Naive B cell (primary cell): ENCODE measurements around the gene LOXL3. TPM values are rescaled to one million over a fixed set of nuclear protein-coding genes. Genes with fewer than 3 reads are reported as not detected.

ENCODE experiments used
- ATAC-seq, 2 donors: fragments of 150-1000 bp; cut with Tn5 transposase; 2 replicates each; pipeline ENCODE4 v1.10.0; 2021; ENCODE audit warnings: low read depth in 2 of 2, mild to moderate bottlenecking in 2 of 2, moderate library complexity in 2 of 2
- DNase-seq: peaks from one replicate; pipeline ENCODE4 v3.0.0; 2022
- H3K27ac Mint-ChIP-seq, 6 donors: one replicate each; pipeline ENCODE4 v1.8.0; 2020 to 2022; ENCODE audit warnings: mild to moderate bottlenecking in 6 of 6, mixed read lengths in 6 of 6, moderate library complexity in 5 of 6, inconsistent platforms in 2 of 6
- H3K27me3 Mint-ChIP-seq, 3 donors: one replicate each; pipeline ENCODE4 v1.8.0; 2021 to 2022; ENCODE audit warnings: mixed read lengths in 3 of 3, mild to moderate bottlenecking in 1 of 3
- H3K36me3 Mint-ChIP-seq, 2 donors: one replicate each; pipeline ENCODE4 v1.8.0; 2020 to 2022; ENCODE audit warnings: mixed read lengths in 2 of 2, inconsistent platforms in 1 of 2, mild to moderate bottlenecking in 1 of 2
- H3K4me1 Mint-ChIP-seq, 3 donors: one replicate each; pipeline ENCODE4 v1.8.0; 2020 to 2022; ENCODE audit warnings: mixed read lengths in 3 of 3, inconsistent platforms in 1 of 3, mild to moderate bottlenecking in 1 of 3, moderate library complexity in 1 of 3
- H3K4me3 Mint-ChIP-seq, 8 donors: one replicate each; pipeline ENCODE4 v1.8.0; 2020 to 2022; ENCODE audit warnings: mild to moderate bottlenecking in 8 of 8, mixed read lengths in 8 of 8, moderate library complexity in 8 of 8, inconsistent platforms in 2 of 8
- H3K9me3 Mint-ChIP-seq, 7 donors: one replicate each; pipeline ENCODE4 v1.8.0; 2020 to 2022; ENCODE audit warnings: mixed read lengths in 7 of 7, mild to moderate bottlenecking in 5 of 7, inconsistent platforms in 2 of 7, moderate library complexity in 1 of 7
- polyA plus RNA-seq, 6 donors: library from polyadenylated mRNA; unstranded; fragments of 300-500 nt; fragmentation: Illumina TruSeq; gene quantifications; one replicate each; pipeline ENCODE4 v1.2.3, GENCODE V29; 2021; ENCODE audit warnings: low read depth in 6 of 6

Gene LOXL3
- polyA plus RNA-seq, 6 donors from 2014 or later: 0.25 to 0.29 TPM; not detected in 4

GRCh38 chr2:74502147-74502719, 51.5 kb downstream of the LOXL3 start:
- Mint-ChIP-seq H3K9me3 (no peaks in the 10 kb centered on the region), H3K27me3 (peaks cover 56 to 82% (median 63%) of the 10 kb centered on the region in 3 donors), H3K36me3 (peaks cover 12 to 26% of the 10 kb centered on the region in 2 donors), H3K4me1 (peaks cover 47 to 79% (median 69%) of the 10 kb centered on the region in 3 donors), H3K4me3 (peak overlapping the region; percentile 63 to 88 (median 81)), H3K27ac (peak overlapping the region in 1 of 6 donors; percentile 39)
- ATAC-seq (no peak), DNase-seq (no peak)

- DNase-seq (no peak), ATAC-seq (no peak)
- H3K4me3 Mint-ChIP-seq: peak overlapping the region in 7 of 8 donors; percentile 15 to 82 (median 81)
- H3K27ac Mint-ChIP-seq: peak overlapping the region in 2 of 6 donors; percentile 34 to 77
- H3K9me3 Mint-ChIP-seq: no peaks in the 10 kb centered on the region
- H3K27me3 Mint-ChIP-seq: peaks cover 56 to 82% (median 63%) of the 10 kb centered on the region in 3 donors
- peaks cover 12 to 23% of the 10 kb centered on the region in 2 donors for H3K36me3 Mint-ChIP-seq
- H3K4me1 Mint-ChIP-seq: peaks cover 39 to 72% (median 63%) of the 10 kb centered on the region in 3 donors
These were observed 52.2 kb downstream of the LOXL3 start for GRCh38 chr2:74501335-74502071.

- Mint-ChIP-seq H3K9me3 (no peaks in the 10 kb centered on the region), H3K27me3 (peaks cover 56 to 82% (median 63%) of the 10 kb centered on the region in 3 donors), H3K4me1 (peaks cover 37 to 70% (median 62%) of the 10 kb centered on the region in 3 donors), H3K27ac (no peak overlapping the region), H3K36me3 (peaks cover 12 to 16% of the 10 kb centered on the region in 2 donors), H3K4me3 (peak overlapping the region in 4 of 8 donors; percentile 12 to 55 (median 16))
- ATAC-seq: no peak
- no peak for DNase-seq
These were observed 53.2 kb downstream of the LOXL3 start for GRCh38 chr2:74500578-74500946.

GRCh38 chr2:74499940-74500577, 53.7 kb downstream of the LOXL3 start:
- DNase-seq (no peak), ATAC-seq (no peak)
- Mint-ChIP-seq H3K27ac (no peak overlapping the region), H3K4me1 (peaks cover 37 to 67% (median 61%) of the 10 kb centered on the region in 3 donors), H3K36me3 (peaks cover 9 to 11% of the 10 kb centered on the region in 2 donors), H3K9me3 (no peaks in the 10 kb centered on the region), H3K4me3 (peak overlapping the region in 6 of 8 donors; percentile 12 to 71 (median 54)), H3K27me3 (peaks cover 53 to 78% (median 61%) of the 10 kb centered on the region in 3 donors)

- Mint-ChIP-seq H3K4me1 (peaks cover 31 to 62% (median 54%) of the 10 kb centered on the region in 3 donors), H3K9me3 (no peaks in the 10 kb centered on the region), H3K27me3 (peaks cover 47 to 72% (median 55%) of the 10 kb centered on the region in 3 donors), H3K36me3 (peaks cover 3 to 5% of the 10 kb centered on the region in 2 donors), H3K4me3 (peak within 1 kb of the TSS; percentile 71 to 94 (median 86)), H3K27ac (peak within 1 kb of the TSS in 3 of 6 donors; percentile 4 to 71 (median 58))
- ATAC-seq (peak; percentile 32 to 35), DNase-seq (no peak)
These were observed 54.3 kb downstream of the LOXL3 start, which contains the start of gene LBX2 for GRCh38 chr2:74499267-74499939. Gene LBX2, minus strand, starts transcription at chr2:74499603. Its CDS starts 66 bp downstream, at chr2:74499537.

GRCh38 chr2:74498500-74499266, 55.1 kb downstream of the LOXL3 start:
- Mint-ChIP-seq H3K4me3 (peak overlapping the region; percentile 71 to 94 (median 86)), H3K36me3 (peaks cover 6 to 7% of the 10 kb centered on the region in 2 donors), H3K4me1 (peaks cover 24 to 55% (median 47%) of the 10 kb centered on the region in 3 donors), H3K27ac (peak overlapping the region in 3 of 6 donors; percentile 4 to 71 (median 58)), H3K9me3 (no peaks in the 10 kb centered on the region), H3K27me3 (peaks cover 41 to 65% (median 48%) of the 10 kb centered on the region in 3 donors)
- ATAC-seq (peak; percentile 22 to 26), DNase-seq (peak; percentile 14)

- no peak for DNase-seq
- peaks cover 10 to 13% of the 10 kb centered on the region in 2 donors for H3K36me3 Mint-ChIP-seq
These were observed 55.8 kb downstream of the LOXL3 start for GRCh38 chr2:74497777-74498499.

GRCh38 chr2:74496997-74497776, 56.6 kb downstream of the LOXL3 start:
- Mint-ChIP-seq H3K27me3 (peaks cover 38 to 50% (median 46%) of the 10 kb centered on the region in 3 donors), H3K4me3 (peak overlapping the region; percentile 47 to 94 (median 82)), H3K4me1 (peaks cover 22 to 40% (median 33%) of the 10 kb centered on the region in 3 donors), H3K36me3 (peaks cover 13 to 19% of the 10 kb centered on the region in 2 donors), H3K9me3 (no peaks in the 10 kb centered on the region), H3K27ac (no peak overlapping the region)
- no peak for DNase-seq
- ATAC-seq: no peak

More at GRCh38 chr2:74497777-74498499, 55.8 kb downstream of the LOXL3 start:
- Mint-ChIP-seq H3K9me3 (no peaks in the 10 kb centered on the region), H3K27ac (peak overlapping the region in 1 of 6 donors; percentile 4), H3K4me3 (peak overlapping the region; percentile 71 to 94 (median 86)), H3K4me1 (peaks cover 24 to 48% (median 40%) of the 10 kb centered on the region in 3 donors), H3K27me3 (peaks cover 38 to 57% (median 48%) of the 10 kb centered on the region in 3 donors)
- no peak for ATAC-seq

GRCh38 chr2:74495440-74495839, 58.3 kb downstream of the LOXL3 start:
- peaks cover 21 to 30% (median 25%) of the 10 kb centered on the region in 3 donors for H3K4me1 Mint-ChIP-seq
- ATAC-seq (no peak), DNase-seq (no peak)
- peaks cover 21 to 32% (median 29%) of the 10 kb centered on the region in 3 donors for H3K27me3 Mint-ChIP-seq
- no peak overlapping the region for H3K4me3 Mint-ChIP-seq
- no peaks in the 10 kb centered on the region for H3K9me3 Mint-ChIP-seq
- no peak overlapping the region for H3K27ac Mint-ChIP-seq
- H3K36me3 Mint-ChIP-seq: peaks cover 14 to 32% of the 10 kb centered on the region in 2 donors

- Mint-ChIP-seq H3K4me3 (no peak overlapping the region), H3K27me3 (peaks cover 5 to 13% (median 12%) of the 10 kb centered on the region in 3 donors), H3K36me3 (peaks cover 14 to 43% of the 10 kb centered on the region in 2 donors), H3K9me3 (no peaks in the 10 kb centered on the region), H3K27ac (no peak overlapping the region), H3K4me1 (peaks cover 11 to 24% (median 21%) of the 10 kb centered on the region in 3 donors)
- ATAC-seq: no peak
- DNase-seq: no peak
These were observed 60.2 kb downstream of the LOXL3 start for GRCh38 chr2:74493546-74493945.
